ENCODE measurements around the gene UCHL1.

Gene UCHL1

GRCh38 chr4:41256740-41257256 lies at the start of gene UCHL1:
TSS of gene UCHL1 (plus strand) at chr4:41256928. CDS start at chr4:41256977, 49 bp downstream.
- peak; percentile 53 for DNase-seq (ENCODE audit: low read depth)

- peak; percentile 55 for DNase-seq (ENCODE audit: low read depth)
Observed at GRCh38 chr4:41207291-41207831, 49.4 kb upstream of the UCHL1 start.

GRCh38 chr4:41209187-41209586 lies 47.5 kb upstream of the UCHL1 start:
- no peak for DNase-seq (ENCODE audit: low read depth)

GRCh38 chr4:41209901-41210300 lies 46.8 kb upstream of the UCHL1 start:
- DNase-seq (ENCODE audit: low read depth) = no peak

- no peak for DNase-seq (ENCODE audit: low read depth)
Observed at GRCh38 chr4:41211951-41212615, 44.6 kb upstream of the UCHL1 start.

- peak; percentile 80 for DNase-seq (ENCODE audit: low read depth)
Observed at GRCh38 chr4:41212616-41213203, 44.0 kb upstream of the UCHL1 start.

- DNase-seq (ENCODE audit: low read depth) = no peak
Observed at GRCh38 chr4:41213625-41214135, 43.0 kb upstream of the UCHL1 start.

GRCh38 chr4:41214136-41214824 lies 42.4 kb upstream of the UCHL1 start, which contains the start of gene APBB2:
TSS of gene APBB2 (minus strand) at chr4:41214542. CDS start at chr4:41033254, 181,288 bp downstream.
- peak; percentile 97 for DNase-seq (ENCODE audit: low read depth)

GRCh38 chr4:41214825-41215146 lies 41.9 kb upstream of the UCHL1 start:
- no peak for DNase-seq (ENCODE audit: low read depth)

GRCh38 chr4:41215155-41215554 lies 41.6 kb upstream of the UCHL1 start:
- DNase-seq (ENCODE audit: low read depth) = no peak

- DNase-seq (ENCODE audit: low read depth) = no peak
Observed at GRCh38 chr4:41215969-41216293, 40.8 kb upstream of the UCHL1 start.

- DNase-seq (ENCODE audit: low read depth) = peak; percentile 67
Observed at GRCh38 chr4:41216294-41217019, 40.3 kb upstream of the UCHL1 start.

- no peak for DNase-seq (ENCODE audit: low read depth)
Observed at GRCh38 chr4:41217020-41217333, 39.8 kb upstream of the UCHL1 start.

GRCh38 chr4:41217374-41217773 lies 39.4 kb upstream of the UCHL1 start:
- no peak for DNase-seq (ENCODE audit: low read depth)

- DNase-seq (ENCODE audit: low read depth) = no peak
Observed at GRCh38 chr4:41218703-41219102, 38.0 kb upstream of the UCHL1 start.

GRCh38 chr4:41219421-41219950 lies 37.2 kb upstream of the UCHL1 start:
- DNase-seq (ENCODE audit: low read depth) = no peak

GRCh38 chr4:41221850-41222645 lies 34.7 kb upstream of the UCHL1 start:
- no peak for DNase-seq (ENCODE audit: low read depth)

GRCh38 chr4:41227902-41228301 lies 28.8 kb upstream of the UCHL1 start:
- DNase-seq (ENCODE audit: low read depth) = no peak

GRCh38 chr4:41232406-41232805 lies 24.3 kb upstream of the UCHL1 start:
- no peak for DNase-seq (ENCODE audit: low read depth)

GRCh38 chr4:41232856-41233255 lies 23.9 kb upstream of the UCHL1 start:
- no peak for DNase-seq (ENCODE audit: low read depth)

- DNase-seq (ENCODE audit: low read depth) = peak; percentile 49
Observed at GRCh38 chr4:41236032-41236431, 20.7 kb upstream of the UCHL1 start.
